ENCODE data around the gene PHF2. TPM values are rescaled to one million over a fixed set of nuclear protein-coding genes. Genes with fewer than 3 reads are reported as not detected.

PHF2 gene
- total RNA-seq, 1 donor from 2014 or later = 28.7 TPM

GRCh38 chr9:93580654-93581380, 4.4 kb downstream of the PHF2 start:
- DNase-seq (ENCODE audit: missing footprints) (no peak), ATAC-seq (peak; percentile 35)
- intact Hi-C loops (cut with DNase I) = no loop called here

GRCh38 chr9:93582115-93582514, 5.7 kb downstream of the PHF2 start:
- no peak for DNase-seq (ENCODE audit: missing footprints)

GRCh38 chr9:93582550-93582949, 6.2 kb downstream of the PHF2 start:
- DNase-seq (ENCODE audit: missing footprints) (no peak), ATAC-seq (no peak)
- intact Hi-C loops (cut with DNase I) = no loop called here

More at GRCh38 chr9:93582115-93582514, 5.7 kb downstream of the PHF2 start:
- intact Hi-C loops (cut with DNase I) = no loop called here
- no peak for ATAC-seq

- ATAC-seq = no peak
- DNase-seq (ENCODE audit: missing footprints) = no peak
- intact Hi-C loops (cut with DNase I) = no loop called here
These were observed 8.9 kb downstream of the PHF2 start for GRCh38 chr9:93585259-93585658.

GRCh38 chr9:93585695-93586094, 9.3 kb downstream of the PHF2 start:
- intact Hi-C loops (cut with DNase I) = no loop called here
- no peak for DNase-seq (ENCODE audit: missing footprints)

GRCh38 chr9:93586290-93587057, 10.1 kb downstream of the PHF2 start:
- DNase-seq (ENCODE audit: missing footprints) (no peak), ATAC-seq (peak; percentile 59)
- intact Hi-C loops (cut with DNase I) = no loop called here

More at GRCh38 chr9:93585695-93586094, 9.3 kb downstream of the PHF2 start:
- ATAC-seq = no peak

- intact Hi-C loops (cut with DNase I) = no loop called here
- no peak for ATAC-seq
- no peak for DNase-seq (ENCODE audit: missing footprints)
These were observed 10.9 kb downstream of the PHF2 start for GRCh38 chr9:93587284-93587650.

GRCh38 chr9:93587651-93588347, 11.4 kb downstream of the PHF2 start:
- intact Hi-C loops (cut with DNase I) = no loop called here
- DNase-seq (ENCODE audit: missing footprints) (no peak), ATAC-seq (no peak)

GRCh38 chr9:93588641-93589609, 12.5 kb downstream of the PHF2 start:
- intact Hi-C loops (cut with DNase I) = no loop called here
- no peak for DNase-seq (ENCODE audit: missing footprints)
- no peak for ATAC-seq

GRCh38 chr9:93589688-93590087, 13.3 kb downstream of the PHF2 start:
- ATAC-seq = no peak

GRCh38 chr9:93590609-93591234, 14.3 kb downstream of the PHF2 start:
- intact Hi-C loops (cut with DNase I) = no loop called here
- no peak for ATAC-seq
- no peak for DNase-seq (ENCODE audit: missing footprints)

More at GRCh38 chr9:93589688-93590087, 13.3 kb downstream of the PHF2 start:
- DNase-seq (ENCODE audit: missing footprints) = no peak
- intact Hi-C loops (cut with DNase I) = no loop called here

- no peak for DNase-seq (ENCODE audit: missing footprints)
- intact Hi-C loops (cut with DNase I) = no loop called here
- no peak for ATAC-seq
These were observed 15.1 kb downstream of the PHF2 start for GRCh38 chr9:93591301-93592007.

- DNase-seq (ENCODE audit: missing footprints) (no peak), ATAC-seq (no peak)
- intact Hi-C loops (cut with DNase I) = no loop called here
These were observed 15.7 kb downstream of the PHF2 start for GRCh38 chr9:93592008-93592642.

- intact Hi-C loops (cut with DNase I) = no loop called here
- no peak for DNase-seq (ENCODE audit: missing footprints)
- ATAC-seq = no peak
These were observed 16.2 kb downstream of the PHF2 start for GRCh38 chr9:93592643-93593021.

GRCh38 chr9:93593144-93593658, 16.8 kb downstream of the PHF2 start:
- ATAC-seq (no peak), DNase-seq (ENCODE audit: missing footprints) (no peak)
- intact Hi-C loops (cut with DNase I) = no loop called here

GRCh38 chr9:93594041-93594756, 17.8 kb downstream of the PHF2 start:
- ATAC-seq (no peak), DNase-seq (ENCODE audit: missing footprints) (no peak)
- intact Hi-C loops (cut with DNase I) = no loop called here

Data from Right ventricle myocardium inferior (tissue), 1 donor.